ENCODE measurements around the gene MVB12B. TPM values are rescaled to one million over a fixed set of nuclear protein-coding genes. Genes with fewer than 3 reads are reported as not detected.
A peak's percentile ranks its signal among the peaks of the same experiment; 100 is the strongest.

Gene MVB12B
- total and polyA plus RNA-seq, 2 of the 13 experiments (the other 11 are each of a cell fraction or from before 2014, with no cell fraction given), result 12.1 to 30.1 TPM

DNA sequence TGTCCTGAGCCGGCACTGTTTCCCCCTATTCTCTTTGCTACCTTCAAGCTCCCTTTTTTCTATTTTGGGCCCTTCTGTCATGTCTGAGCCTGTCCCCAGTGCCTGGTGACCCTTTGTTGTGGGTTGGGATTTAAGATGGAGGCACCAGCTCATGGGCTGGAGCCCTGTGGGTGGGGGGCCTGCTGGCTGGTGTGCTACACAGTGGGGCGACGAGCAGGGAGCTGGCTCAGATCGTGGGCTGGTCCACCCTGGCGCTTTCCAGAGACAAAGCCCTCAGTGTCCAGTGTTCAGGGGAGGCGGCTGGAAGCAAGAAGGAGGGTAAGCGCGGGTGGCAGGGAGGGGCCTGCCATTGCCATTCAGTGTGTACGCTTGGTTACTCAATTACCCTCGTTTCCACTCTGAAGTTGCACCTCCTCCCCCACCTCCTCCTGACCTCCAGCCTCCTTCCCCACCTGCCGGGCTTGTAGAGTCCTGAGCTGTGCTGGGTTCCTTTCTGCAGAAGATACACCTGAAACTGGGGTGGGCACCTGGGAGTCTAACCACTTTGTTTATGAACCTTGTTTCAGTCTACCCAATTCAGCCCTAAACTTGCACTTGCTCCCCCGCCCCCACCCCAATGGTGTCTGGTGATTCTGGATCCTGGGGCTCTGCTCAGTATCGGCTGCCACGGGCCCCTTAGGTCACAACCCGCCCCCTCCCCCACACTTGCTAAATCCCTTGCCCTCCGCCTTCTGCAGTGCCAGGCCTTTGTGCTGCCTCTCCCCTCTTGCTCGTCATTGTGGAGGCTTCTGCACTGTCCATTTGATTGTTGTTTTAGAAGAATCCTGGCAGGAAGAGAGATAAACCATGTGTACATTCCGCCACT is 49.9 kb downstream of the MVB12B start (continued):
- TF ChIP-seq NONO (IDR thresholded peaks at IDR 0.05) (no peak), NONO (CRISPR knock-in tag; conservative IDR thresholded peaks at IDR 0.05) (no peak), HMG20B (CRISPR knock-in tag; conservative IDR thresholded peaks at IDR 0.05) (no peak), ZNF30 (CRISPR knock-in tag; IDR thresholded peaks at IDR 0.05) (no peak), TBP (CRISPR knock-in tag; IDR thresholded peaks at IDR 0.05) (no peak), KDM1A (CRISPR knock-in tag; IDR thresholded peaks at IDR 0.05) (no peak), PAX8 (CRISPR knock-in tag; IDR thresholded peaks at IDR 0.05; ENCODE audit: borderline replicate concordance) (no peak), HDAC2 (CRISPR knock-in tag; IDR thresholded peaks at IDR 0.05) (peak; percentile 80), ZNF331 (CRISPR knock-in tag; IDR thresholded peaks at IDR 0.05) (peak; percentile 66; the same call in 1 of the 2 replicates), ZFP41 (CRISPR knock-in tag; IDR thresholded peaks at IDR 0.05; ENCODE audit: borderline replicate concordance) (no peak), SRSF9 (IDR thresholded peaks at IDR 0.05; ENCODE audit: borderline replicate concordance, insufficient read depth, low read depth, low read length, poor library complexity, severe bottlenecking) (no peak), FOSL1 (CRISPR knock-in tag; IDR thresholded peaks at IDR 0.05; ENCODE audit: borderline replicate concordance) (no peak), PCBP1 (IDR thresholded peaks at IDR 0.05; ENCODE audit: borderline replicate concordance, low read depth, low read length) (no peak), ZNF576 (CRISPR knock-in tag; IDR thresholded peaks at IDR 0.05) (no peak), SIN3A (IDR thresholded peaks at IDR 0.05; ENCODE audit: borderline replicate concordance, low read depth, low read length) (no peak), U2AF2 (IDR thresholded peaks at IDR 0.05; ENCODE audit: low read depth, low read length) (0 out of 2 replicates have a peak, but pooled peaks have one; percentile 60), ELF3 (CRISPR knock-in tag; IDR thresholded peaks at IDR 0.05) (no peak), ZNF746 (CRISPR knock-in tag; IDR thresholded peaks at IDR 0.05) (peak; percentile 90), SMARCC2 (IDR thresholded peaks at IDR 0.05) (no peak), ZNF547 (CRISPR knock-in tag; IDR thresholded peaks at IDR 0.05) (no peak), SALL1 (CRISPR knock-in tag; IDR thresholded peaks at IDR 0.05) (peak; percentile 72), MXD3 (CRISPR knock-in tag; IDR thresholded peaks at IDR 0.05) (no peak), RAD51 (IDR thresholded peaks at IDR 0.05; ENCODE audit: borderline replicate concordance) (no peak), NCOA1 (CRISPR knock-in tag; IDR thresholded peaks at IDR 0.05) (no peak)
- TF ChIP-seq, protein P1, sequence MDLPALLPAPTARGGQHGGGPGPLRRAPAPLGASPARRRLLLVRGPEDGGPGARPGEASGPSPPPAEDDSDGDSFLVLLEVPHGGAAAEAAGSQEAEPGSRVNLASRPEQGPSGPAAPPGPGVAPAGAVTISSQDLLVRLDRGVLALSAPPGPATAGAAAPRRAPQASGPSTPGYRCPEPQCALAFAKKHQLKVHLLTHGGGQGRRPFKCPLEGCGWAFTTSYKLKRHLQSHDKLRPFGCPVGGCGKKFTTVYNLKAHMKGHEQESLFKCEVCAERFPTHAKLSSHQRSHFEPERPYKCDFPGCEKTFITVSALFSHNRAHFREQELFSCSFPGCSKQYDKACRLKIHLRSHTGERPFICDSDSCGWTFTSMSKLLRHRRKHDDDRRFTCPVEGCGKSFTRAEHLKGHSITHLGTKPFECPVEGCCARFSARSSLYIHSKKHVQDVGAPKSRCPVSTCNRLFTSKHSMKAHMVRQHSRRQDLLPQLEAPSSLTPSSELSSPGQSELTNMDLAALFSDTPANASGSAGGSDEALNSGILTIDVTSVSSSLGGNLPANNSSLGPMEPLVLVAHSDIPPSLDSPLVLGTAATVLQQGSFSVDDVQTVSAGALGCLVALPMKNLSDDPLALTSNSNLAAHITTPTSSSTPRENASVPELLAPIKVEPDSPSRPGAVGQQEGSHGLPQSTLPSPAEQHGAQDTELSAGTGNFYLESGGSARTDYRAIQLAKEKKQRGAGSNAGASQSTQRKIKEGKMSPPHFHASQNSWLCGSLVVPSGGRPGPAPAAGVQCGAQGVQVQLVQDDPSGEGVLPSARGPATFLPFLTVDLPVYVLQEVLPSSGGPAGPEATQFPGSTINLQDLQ (CRISPR knock-in tag; IDR thresholded peaks at IDR 0.05), result no peak
